HG02798 (cell line): ENCODE data around the gene PDGFRA.
"Not testable (repeated sequence)": the region's sequence is repeated elsewhere in the genome, so short reads cannot be mapped to it uniquely, and the experiment has no call there.

Experiments used
- ATAC-seq: cut with Tn5 transposase; IDR thresholded peaks from one replicate; pipeline ENCODE4 v1.9.1; 2021; ENCODE audit warnings: mild to moderate bottlenecking; ENCODE audit not compliant: unreplicated experiment, poor library complexity

The PDGFRA gene

GRCh38 chr4:54315561-54316538 is 86.8 kb downstream of the PDGFRA start:
- peak; percentile 96 for ATAC-seq

GRCh38 chr4:54317690-54318089 is 88.6 kb downstream of the PDGFRA start:
- no peak for ATAC-seq

GRCh38 chr4:54318904-54319303 is 89.8 kb downstream of the PDGFRA start:
- peak; percentile 29 for ATAC-seq

GRCh38 chr4:54320826-54321685 is 92.0 kb downstream of the PDGFRA start:
- ATAC-seq: no peak

GRCh38 chr4:54322818-54323417 is 93.8 kb downstream of the PDGFRA start:
- peak; percentile 83 for ATAC-seq

GRCh38 chr4:54330896-54331295 is 101.8 kb downstream of the PDGFRA start:
- ATAC-seq: no peak

- no peak for ATAC-seq
These were observed 103.4 kb downstream of the PDGFRA start for GRCh38 chr4:54332542-54332941.

GRCh38 chr4:54333657-54334056 is 104.6 kb downstream of the PDGFRA start:
- no peak for ATAC-seq

- not testable (repeated sequence) for ATAC-seq
These were observed 105.7 kb downstream of the PDGFRA start for GRCh38 chr4:54334769-54335168.

- ATAC-seq: no peak
These were observed 107.9 kb downstream of the PDGFRA start for GRCh38 chr4:54337009-54337408.

GRCh38 chr4:54342067-54342466 is 113.0 kb downstream of the PDGFRA start:
- not testable (repeated sequence) for ATAC-seq
